C4-2B (cell line): ENCODE measurements around the gene ASXL1.
A peak's percentile ranks its signal among the peaks of the same experiment; 100 is the strongest.

Experiments
- H3K27ac ChIP-seq: fragments of 450-650 bp; 2 replicates; pipeline ENCODE4 v1.5.1; 2017
- ZFX ChIP-seq: fragments of 450-650 bp; IDR thresholded peaks from 2 replicates; pipeline ENCODE4 v1.6.1; 2017
- TF ChIP-seq, protein P1 (sequence below): fragments of 450-650 bp; conservative IDR thresholded peaks from 2 replicates; pipeline ENCODE4 v1.5.1; 2017; ENCODE audit warnings: mild to moderate bottlenecking

ASXL1 gene

DNA sequence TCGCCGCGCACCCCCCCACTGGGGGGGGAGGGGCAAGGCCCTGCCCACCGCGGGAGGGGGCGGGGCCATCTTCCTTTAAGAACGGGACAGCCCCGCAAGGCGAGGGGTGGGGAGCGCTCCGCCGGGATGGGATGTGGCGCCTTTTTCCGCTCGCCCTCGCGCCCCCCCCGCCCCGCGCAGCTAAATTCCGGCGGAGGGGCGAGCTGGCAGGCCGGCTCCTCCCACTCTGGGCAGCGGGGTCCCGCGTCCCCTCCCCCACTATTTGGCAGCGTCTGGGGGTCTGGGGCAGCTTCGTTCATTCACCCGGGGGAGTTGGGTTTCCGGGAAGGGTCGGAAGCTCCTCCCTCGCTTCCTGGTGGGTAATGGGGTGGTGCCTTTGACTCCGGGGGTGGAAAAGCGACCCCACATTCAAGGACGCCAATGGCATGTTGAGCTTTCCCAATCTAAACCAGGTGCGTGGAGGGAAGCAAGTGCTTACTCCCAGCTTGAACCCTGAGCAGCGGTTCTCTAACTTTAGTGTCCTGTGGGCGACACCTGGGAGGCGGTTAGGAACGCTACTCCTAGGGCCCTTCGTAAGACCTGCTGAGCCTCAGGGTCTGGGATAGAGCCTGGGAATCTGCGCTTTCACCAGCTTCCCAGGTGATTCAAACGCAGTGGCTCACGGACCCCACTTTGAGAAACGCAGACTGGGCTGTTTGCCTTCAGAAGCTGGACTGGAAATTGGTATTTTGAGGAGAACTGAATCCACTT, 927 bp downstream of the ASXL1 start:
- TF ChIP-seq, protein P1, sequence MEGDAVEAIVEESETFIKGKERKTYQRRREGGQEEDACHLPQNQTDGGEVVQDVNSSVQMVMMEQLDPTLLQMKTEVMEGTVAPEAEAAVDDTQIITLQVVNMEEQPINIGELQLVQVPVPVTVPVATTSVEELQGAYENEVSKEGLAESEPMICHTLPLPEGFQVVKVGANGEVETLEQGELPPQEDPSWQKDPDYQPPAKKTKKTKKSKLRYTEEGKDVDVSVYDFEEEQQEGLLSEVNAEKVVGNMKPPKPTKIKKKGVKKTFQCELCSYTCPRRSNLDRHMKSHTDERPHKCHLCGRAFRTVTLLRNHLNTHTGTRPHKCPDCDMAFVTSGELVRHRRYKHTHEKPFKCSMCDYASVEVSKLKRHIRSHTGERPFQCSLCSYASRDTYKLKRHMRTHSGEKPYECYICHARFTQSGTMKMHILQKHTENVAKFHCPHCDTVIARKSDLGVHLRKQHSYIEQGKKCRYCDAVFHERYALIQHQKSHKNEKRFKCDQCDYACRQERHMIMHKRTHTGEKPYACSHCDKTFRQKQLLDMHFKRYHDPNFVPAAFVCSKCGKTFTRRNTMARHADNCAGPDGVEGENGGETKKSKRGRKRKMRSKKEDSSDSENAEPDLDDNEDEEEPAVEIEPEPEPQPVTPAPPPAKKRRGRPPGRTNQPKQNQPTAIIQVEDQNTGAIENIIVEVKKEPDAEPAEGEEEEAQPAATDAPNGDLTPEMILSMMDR: no peak
- TF ChIP-seq ZFX: no peak
- peak overlapping the region; percentile 88 for H3K27ac ChIP-seq

DNA sequence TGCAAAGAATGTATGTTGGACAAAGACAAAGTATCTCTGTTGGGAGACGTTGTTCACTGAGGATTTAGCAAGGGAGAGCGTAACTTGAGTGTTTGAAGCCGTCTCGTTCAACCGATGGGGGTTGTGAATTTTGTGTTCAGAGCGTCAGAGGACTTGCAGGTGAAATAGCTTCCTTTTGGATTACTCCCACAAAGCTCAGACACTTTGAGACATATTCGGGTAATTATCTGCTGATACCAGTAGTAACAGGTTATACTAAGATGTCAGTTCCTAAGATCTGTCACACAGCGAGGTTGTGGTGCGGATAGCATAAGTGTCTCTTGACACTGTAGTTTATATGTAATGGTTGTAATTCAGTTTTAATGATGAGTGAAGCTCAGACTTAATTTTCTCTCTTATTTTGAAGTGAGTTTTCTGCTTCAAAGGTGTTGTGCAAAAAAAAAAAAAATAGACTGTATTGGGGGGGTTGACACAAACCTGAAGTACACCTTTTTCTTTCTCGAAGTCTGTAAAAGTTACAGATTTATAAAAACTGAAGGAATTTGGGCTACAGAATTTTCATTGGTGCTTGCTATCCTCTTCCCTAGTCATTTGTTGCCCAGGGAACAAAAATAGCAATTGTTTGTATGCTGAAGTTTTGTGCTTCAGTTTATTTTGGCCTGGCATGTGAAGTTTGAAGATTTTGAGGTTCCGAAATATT, 1.7 kb downstream of the ASXL1 start:
- peak overlapping the region; percentile 88 for H3K27ac ChIP-seq
- TF ChIP-seq ZFX: no peak
- TF ChIP-seq, protein P1: no peak

DNA sequence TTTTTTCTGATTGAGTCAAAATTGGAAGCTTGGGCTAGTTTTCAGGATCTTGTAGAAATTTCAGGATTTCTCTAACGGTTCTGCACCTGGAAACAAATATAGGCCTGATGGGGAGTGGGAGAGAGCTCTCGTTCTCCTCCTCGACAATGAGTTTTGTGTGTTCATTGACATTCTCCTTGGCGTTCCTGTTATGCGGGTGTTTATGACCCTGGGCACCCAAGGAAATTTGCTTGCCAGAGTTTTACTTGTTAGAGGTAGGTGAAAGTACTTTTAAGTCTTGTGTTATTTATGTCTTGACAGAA, 2.2 kb downstream of the ASXL1 start:
- no peak overlapping the region for H3K27ac ChIP-seq
- TF ChIP-seq, protein P1: no peak
- no peak for TF ChIP-seq ZFX

DNA sequence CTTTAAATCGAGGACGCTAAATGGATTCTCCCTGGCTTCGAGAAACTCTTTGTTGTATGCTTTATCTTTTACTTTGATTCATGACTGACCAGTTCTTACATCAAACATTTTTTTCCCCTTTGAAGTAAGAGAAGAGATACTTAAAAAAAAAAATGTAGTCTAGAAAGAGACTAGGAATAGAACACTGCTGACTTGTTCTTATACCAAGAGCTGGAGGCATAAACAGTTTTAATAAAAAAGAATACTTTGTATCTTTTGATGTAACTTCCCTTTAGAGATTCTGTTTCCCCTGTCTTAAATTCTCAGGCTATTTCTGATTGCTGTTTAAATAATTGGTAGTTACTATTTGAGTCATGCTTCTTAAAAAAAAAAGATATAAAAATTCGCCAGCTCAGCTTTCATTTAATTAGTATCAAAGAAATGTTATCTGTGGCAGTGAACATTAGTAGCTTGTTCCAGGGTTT, 4.8 kb downstream of the ASXL1 start:
- TF ChIP-seq, protein P1: no peak
- TF ChIP-seq ZFX: no peak
- no peak overlapping the region for H3K27ac ChIP-seq

DNA sequence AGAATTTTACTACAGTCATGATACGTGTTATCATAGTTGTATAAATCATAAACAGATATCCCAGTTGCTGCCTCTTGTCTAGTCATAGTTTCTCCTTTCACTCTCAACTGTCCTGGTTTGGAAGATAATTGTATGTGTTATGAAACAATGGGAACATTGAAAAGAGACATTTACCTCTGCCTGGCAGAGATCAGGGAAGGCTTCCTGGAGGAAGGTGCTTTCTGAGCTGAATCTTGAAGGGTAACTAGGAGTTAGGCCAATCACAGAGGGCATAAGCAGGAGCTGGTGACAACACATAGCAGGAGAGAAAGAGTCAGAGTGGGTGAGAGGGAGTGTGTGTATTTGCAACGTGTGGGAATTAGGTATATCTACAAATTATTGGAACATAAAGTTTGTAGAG, 5.4 kb downstream of the ASXL1 start:
- no peak for TF ChIP-seq ZFX
- TF ChIP-seq, protein P1: no peak
- H3K27ac ChIP-seq: no peak overlapping the region

DNA sequence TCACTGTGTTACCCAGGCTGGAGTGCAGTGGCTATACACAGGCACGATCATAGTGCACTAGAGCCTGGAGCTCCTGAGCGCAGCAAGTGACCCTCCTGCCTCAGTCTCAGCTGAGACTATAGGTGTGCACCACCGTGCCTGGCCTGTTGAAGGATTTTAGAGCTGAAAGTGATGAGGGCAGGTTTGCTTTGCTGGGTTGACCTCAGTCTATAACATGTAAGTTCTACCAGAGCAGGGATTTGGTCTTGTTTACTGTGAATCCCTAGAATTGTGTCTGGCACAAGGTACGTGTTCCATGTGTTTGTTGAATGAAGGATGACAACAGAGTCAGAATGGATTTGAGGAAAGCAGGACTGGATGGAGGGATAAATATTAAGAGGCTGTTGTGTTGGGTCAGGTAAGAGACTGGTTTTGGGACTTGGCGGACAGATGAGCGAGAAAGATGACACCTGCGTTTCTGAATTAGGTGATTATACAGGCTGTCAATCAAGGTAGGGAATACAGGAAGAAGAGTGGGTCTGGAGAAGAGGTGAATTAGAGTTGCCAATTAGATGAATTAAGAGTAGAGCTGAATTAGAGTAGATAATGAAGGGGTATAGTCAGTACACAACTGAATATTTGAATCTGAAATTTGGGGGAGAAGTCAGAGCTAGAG, 6.5 kb downstream of the ASXL1 start:
- TF ChIP-seq, protein P1: no peak
- no peak for TF ChIP-seq ZFX
- H3K27ac ChIP-seq: no peak overlapping the region

DNA sequence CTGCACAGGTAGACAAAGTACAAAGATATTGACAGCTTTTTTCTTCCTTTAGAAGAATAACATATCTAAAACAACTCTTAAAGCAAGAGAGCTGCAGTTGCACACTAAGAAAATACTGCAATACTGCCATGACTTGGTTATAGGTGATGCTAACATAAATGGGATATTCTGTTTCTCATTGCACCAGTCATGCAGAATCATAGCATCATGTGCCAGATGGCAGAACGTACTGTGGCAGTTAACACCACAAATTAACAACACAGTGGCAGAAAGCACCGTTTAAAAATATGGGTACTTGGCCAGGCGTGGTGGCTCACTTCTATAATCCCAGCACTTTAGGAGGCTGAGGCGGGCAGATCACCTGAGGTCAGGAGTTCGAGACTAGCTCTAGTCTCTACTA, 7.4 kb downstream of the ASXL1 start:
- TF ChIP-seq, protein P1: no peak
- TF ChIP-seq ZFX: no peak
- no peak overlapping the region for H3K27ac ChIP-seq
